ENCODE data around the gene LILRA5.
"Not testable (repeated sequence)": the region's sequence is repeated elsewhere in the genome, so short reads cannot be mapped to it uniquely, and the experiment has no call there.

Gene LILRA5

GRCh38 chr19:54312436-54313377 lies at the start of gene LILRA5:
Gene LILRA5, minus strand, starts transcription at chr19:54313166. Its CDS starts 147 bp downstream, at chr19:54313019.
- no peak within 1 kb of the TSS for H3K27ac ChIP-seq
- no peak for TF ChIP-seq ZFX (IDR thresholded peaks at IDR 0.05)
- TF ChIP-seq CTCF (conservative IDR thresholded peaks at IDR 0.05): no peak

- not testable (repeated sequence) for H3K27ac ChIP-seq
These were observed 48.9 kb upstream of the LILRA5 start for GRCh38 chr19:54361680-54362422.

- H3K27ac ChIP-seq: not testable (repeated sequence)
These were observed 46.3 kb upstream of the LILRA5 start for GRCh38 chr19:54359149-54359820.

- no peak overlapping the region for H3K27ac ChIP-seq
- TF ChIP-seq CTCF (conservative IDR thresholded peaks at IDR 0.05) (no peak), ZFX (IDR thresholded peaks at IDR 0.05) (no peak)
These were observed 44.4 kb upstream of the LILRA5 start for GRCh38 chr19:54357381-54357780.

- TF ChIP-seq ZFX (IDR thresholded peaks at IDR 0.05): no peak
- no peak for TF ChIP-seq CTCF (conservative IDR thresholded peaks at IDR 0.05)
- H3K27ac ChIP-seq: no peak overlapping the region
These were observed 43.6 kb upstream of the LILRA5 start for GRCh38 chr19:54356444-54357056.

GRCh38 chr19:54355675-54356074 lies 42.7 kb upstream of the LILRA5 start:
- no peak overlapping the region for H3K27ac ChIP-seq
- no peak for TF ChIP-seq CTCF (conservative IDR thresholded peaks at IDR 0.05)

- no peak overlapping the region for H3K27ac ChIP-seq
- TF ChIP-seq CTCF (conservative IDR thresholded peaks at IDR 0.05): no peak
- TF ChIP-seq ZFX (IDR thresholded peaks at IDR 0.05): no peak
These were observed 41.8 kb upstream of the LILRA5 start for GRCh38 chr19:54354761-54355160.

- H3K27ac ChIP-seq: no peak overlapping the region
- TF ChIP-seq CTCF (conservative IDR thresholded peaks at IDR 0.05) (no peak), ZFX (IDR thresholded peaks at IDR 0.05) (no peak)
These were observed 39.6 kb upstream of the LILRA5 start for GRCh38 chr19:54352546-54352945.

Measured in C4-2B (cell line).